OCI-LY7 (cell line): ENCODE results near the gene FOXL3.

ENCODE experiments used
- EZH2phosphoT487 ChIP-seq: fragments of 200-600 bp; sonication (generic); IDR thresholded peaks from 2 replicates; pipeline ENCODE4 v1.6.1; 2018; ENCODE audit warnings: low read depth, borderline replicate concordance, mild to moderate bottlenecking, mixed run types, antibody characterized with exemption, low read length, moderate library complexity, mixed read lengths
- TF ChIP-seq, protein P1 (sequence below): fragments of 200-600 bp; sonication (generic); conservative IDR thresholded peaks from 2 replicates; pipeline ENCODE4 v1.5.1; 2014; ENCODE audit warnings: mild to moderate bottlenecking, antibody characterized with exemption, low read length, moderate library complexity, mixed read lengths

DNA sequence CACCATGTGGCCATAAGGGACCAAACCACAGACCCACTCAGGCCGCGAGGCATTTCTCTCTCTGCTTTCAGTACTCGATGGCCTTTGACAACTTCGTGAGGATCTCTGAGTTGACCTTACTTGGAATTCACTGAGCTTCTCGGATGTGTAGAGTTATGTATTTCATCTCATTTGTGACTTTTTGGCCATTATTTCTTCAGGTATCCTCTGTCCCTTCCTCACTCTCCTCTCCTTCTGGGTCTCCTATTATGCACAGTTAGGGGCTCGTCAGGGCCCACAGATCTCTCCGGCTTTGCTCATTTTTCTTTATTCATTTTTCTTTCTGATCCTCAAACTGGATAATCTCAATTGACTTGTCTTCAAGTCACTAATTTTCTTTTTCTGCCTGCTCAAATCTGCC lies 16.6 kb upstream of the FOXL3 start:
- TF ChIP-seq, protein P1, sequence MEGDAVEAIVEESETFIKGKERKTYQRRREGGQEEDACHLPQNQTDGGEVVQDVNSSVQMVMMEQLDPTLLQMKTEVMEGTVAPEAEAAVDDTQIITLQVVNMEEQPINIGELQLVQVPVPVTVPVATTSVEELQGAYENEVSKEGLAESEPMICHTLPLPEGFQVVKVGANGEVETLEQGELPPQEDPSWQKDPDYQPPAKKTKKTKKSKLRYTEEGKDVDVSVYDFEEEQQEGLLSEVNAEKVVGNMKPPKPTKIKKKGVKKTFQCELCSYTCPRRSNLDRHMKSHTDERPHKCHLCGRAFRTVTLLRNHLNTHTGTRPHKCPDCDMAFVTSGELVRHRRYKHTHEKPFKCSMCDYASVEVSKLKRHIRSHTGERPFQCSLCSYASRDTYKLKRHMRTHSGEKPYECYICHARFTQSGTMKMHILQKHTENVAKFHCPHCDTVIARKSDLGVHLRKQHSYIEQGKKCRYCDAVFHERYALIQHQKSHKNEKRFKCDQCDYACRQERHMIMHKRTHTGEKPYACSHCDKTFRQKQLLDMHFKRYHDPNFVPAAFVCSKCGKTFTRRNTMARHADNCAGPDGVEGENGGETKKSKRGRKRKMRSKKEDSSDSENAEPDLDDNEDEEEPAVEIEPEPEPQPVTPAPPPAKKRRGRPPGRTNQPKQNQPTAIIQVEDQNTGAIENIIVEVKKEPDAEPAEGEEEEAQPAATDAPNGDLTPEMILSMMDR, result no peak
- TF ChIP-seq EZH2phosphoT487, result no peak
